Measurements from ENCODE around the gene LY6G6D.

The LY6G6D gene

GRCh38 chr6:31727034-31727716 lies 12.0 kb downstream of the LY6G6D start:
- H3K27me3 ChIP-seq, result no peaks in the 10 kb centered on the region
- peaks cover 77 to 94% (median 90%) of the 10 kb centered on the region in 10 experiments for H3K4me1 ChIP-seq
- H4K20me1 ChIP-seq, result peaks cover 5 to 32% (median 20%) of the 10 kb centered on the region in 11 experiments; a peak in 20 of 22 replicates
- peak overlapping the region in 9 of 10 experiments; percentile 21 to 92 (median 49); a peak in 11 of 20 replicates for H3K4me3 ChIP-seq
- H3K9me3 ChIP-seq (replicated peaks in 1 of 11), result 0 out of 22 replicates have a peak, but pooled peaks cover 0 to 3% (median 0%) of the 10 kb centered on the region in 11 experiments
- H3K9ac ChIP-seq, result peak overlapping the region; percentile 42 to 91 (median 82)
- TF ChIP-seq Cebpa-rat (IDR thresholded peaks at IDR 0.05), result no peak
- peak overlapping the region; percentile 92 to 100 (median 98) for H3K4me2 ChIP-seq
- H3K27ac ChIP-seq, result peak overlapping the region; percentile 79 to 88 (median 84)
- H3K36me3 ChIP-seq, result peaks cover 20 to 49% (median 40%) of the 10 kb centered on the region in 11 experiments

GRCh38 chr6:31727717-31728671 lies 12.8 kb downstream of the LY6G6D start:
- Histone ChIP-seq H3K4me3 (peak overlapping the region; percentile 66 to 92 (median 86)), H3K4me2 (peak overlapping the region; percentile 92 to 100 (median 98)), H3K27me3 (no peaks in the 10 kb centered on the region), H4K20me1 (peaks cover 11 to 37% (median 27%) of the 10 kb centered on the region in 11 experiments; a peak in 20 of 22 replicates), H3K27ac (peak overlapping the region; percentile 79 to 88 (median 84)), H3K4me1 (peaks cover 85 to 94% (median 90%) of the 10 kb centered on the region in 10 experiments), H3K9ac (peak overlapping the region; percentile 76 to 91 (median 84)), H3K9me3 (replicated peaks in 1 of 11) (0 out of 22 replicates have a peak, but pooled peaks cover 0 to 3% (median 0%) of the 10 kb centered on the region in 11 experiments), H3K36me3 (peaks cover 28 to 57% (median 48%) of the 10 kb centered on the region in 11 experiments)
- 0 out of 22 replicates have a peak, but pooled peaks of 1 of the 11 experiments have one; percentile 12 for TF ChIP-seq Cebpa-rat (IDR thresholded peaks at IDR 0.05)

DNA sequence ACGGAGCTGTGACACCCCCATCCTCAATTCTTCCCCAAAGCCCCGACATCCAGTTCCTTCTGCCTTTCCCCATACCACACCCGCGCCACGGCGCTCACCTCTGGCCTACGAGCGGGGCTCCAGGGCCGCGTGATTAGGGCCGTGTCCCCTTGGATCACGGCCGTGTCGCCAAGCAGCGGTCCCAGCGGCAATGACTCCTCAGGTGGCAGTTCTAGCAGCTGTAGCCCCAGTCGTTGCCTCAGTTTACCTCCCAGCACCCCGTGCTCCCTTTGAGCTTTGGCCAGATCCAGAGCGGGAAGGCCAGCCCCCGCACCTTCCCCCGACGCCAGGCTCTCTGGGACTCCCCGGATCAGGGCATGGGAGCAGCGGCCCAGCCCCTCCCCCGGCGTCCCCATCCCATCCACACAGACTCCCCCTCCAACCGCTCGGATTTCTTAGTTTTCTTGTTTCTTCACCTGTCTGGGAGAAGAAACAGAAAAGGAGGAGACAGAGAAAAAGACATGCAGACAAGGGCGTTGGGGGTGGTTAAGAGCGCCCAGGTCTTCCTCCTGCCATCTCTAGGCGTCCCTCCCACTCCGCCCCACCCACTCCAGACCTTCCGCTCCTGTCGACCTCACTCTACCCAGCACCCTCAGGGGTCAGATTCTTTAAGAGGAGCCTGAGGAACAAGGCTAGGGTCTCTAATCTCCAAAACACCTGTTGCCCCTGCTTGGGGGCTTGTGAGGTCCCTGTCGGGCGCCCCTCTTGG lies 13.8 kb downstream of the LY6G6D start, which contains the start of gene DDAH2:
Gene DDAH2 (minus strand): TSS at position 533 of the 748 bp plus-strand sequence. CDS start 138 bp downstream, at position 395.
- Histone ChIP-seq H3K4me2 (peak within 1 kb of the TSS; percentile 92 to 100 (median 98)), H3K27ac (peak within 1 kb of the TSS; percentile 79 to 88 (median 84)), H3K27me3 (no peaks in the 10 kb centered on the region), H3K36me3 (peaks cover 37 to 67% (median 58%) of the 10 kb centered on the region in 11 experiments), H4K20me1 (peaks cover 20 to 46% (median 36%) of the 10 kb centered on the region in 11 experiments), H3K9ac (peak within 1 kb of the TSS; percentile 76 to 91 (median 84)), H3K4me1 (peaks cover 86 to 94% (median 91%) of the 10 kb centered on the region in 10 experiments), H3K9me3 (replicated peaks in 1 of 11) (0 out of 22 replicates have a peak, but pooled peaks cover 0 to 3% (median 0%) of the 10 kb centered on the region in 11 experiments), H3K4me3 (peak within 1 kb of the TSS; percentile 66 to 92 (median 86))
- no peak for TF ChIP-seq Cebpa-rat (IDR thresholded peaks at IDR 0.05)

DNA sequence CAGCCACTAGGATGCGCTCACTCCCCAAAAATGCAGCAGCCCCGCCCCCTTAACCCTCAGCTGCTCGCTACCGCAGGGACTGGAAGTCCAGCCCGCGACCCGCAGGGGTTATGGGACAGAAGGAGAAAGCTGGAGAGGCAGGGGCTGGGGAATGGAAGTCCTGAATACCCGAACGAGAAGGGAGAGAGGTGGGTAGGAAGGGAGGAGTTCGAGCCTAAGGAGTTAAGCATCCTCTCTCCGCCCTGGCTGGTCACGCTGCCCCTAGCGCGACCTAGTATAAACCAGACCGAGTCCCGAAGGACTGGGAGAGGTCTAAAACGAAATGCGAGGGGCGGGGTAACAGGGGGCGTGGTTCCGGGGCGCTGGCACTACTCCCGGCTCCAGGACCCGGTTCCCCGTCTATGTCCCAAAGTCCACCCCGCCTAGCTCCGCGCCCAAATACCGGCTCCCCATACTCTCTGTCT lies 14.4 kb downstream of the LY6G6D start:
- no peak for TF ChIP-seq Cebpa-rat (IDR thresholded peaks at IDR 0.05)
- Histone ChIP-seq H3K27me3 (no peaks in the 10 kb centered on the region), H3K36me3 (peaks cover 43 to 69% (median 62%) of the 10 kb centered on the region in 11 experiments), H3K4me1 (peaks cover 85 to 94% (median 91%) of the 10 kb centered on the region in 10 experiments), H3K9me3 (replicated peaks in 1 of 11) (0 out of 22 replicates have a peak, but pooled peaks cover 0 to 3% (median 0%) of the 10 kb centered on the region in 11 experiments), H3K4me3 (peak overlapping the region; percentile 66 to 92 (median 86)), H4K20me1 (peaks cover 26 to 51% (median 42%) of the 10 kb centered on the region in 11 experiments), H3K4me2 (peak overlapping the region; percentile 92 to 100 (median 98)), H3K9ac (peak overlapping the region; percentile 76 to 91 (median 84)), H3K27ac (peak overlapping the region; percentile 79 to 88 (median 84))

DNA sequence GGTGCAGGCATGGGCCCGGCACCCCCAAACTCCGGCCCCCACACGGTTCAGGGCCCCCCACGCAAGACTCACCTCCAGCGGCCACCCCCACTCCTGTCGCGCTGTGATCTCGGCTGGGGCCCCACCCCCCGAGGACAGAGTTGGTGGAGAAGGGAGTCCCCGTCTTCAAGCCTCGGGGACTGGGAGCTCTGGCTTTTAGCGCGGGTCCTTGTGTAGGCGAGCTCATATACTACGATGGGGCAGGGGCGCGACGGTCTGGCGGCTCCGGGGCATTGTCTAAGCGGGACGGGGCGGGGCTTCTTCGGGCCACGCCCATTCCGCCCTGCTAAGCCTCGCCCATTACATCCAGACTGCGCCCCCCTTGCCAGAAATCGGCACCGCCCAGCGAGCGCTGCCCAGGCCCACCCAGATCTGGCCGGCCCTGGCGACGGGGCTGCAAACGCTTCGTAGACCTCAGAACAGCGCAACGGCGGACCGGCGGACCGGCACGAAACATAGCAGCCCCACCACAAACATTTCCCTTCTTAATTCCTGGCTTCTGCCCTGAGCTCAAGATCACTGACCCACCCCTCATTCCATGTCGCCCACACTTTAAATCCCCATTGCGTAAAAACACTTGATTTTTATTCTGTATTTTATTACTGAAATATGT lies 15.0 kb downstream of the LY6G6D start:
- H3K9ac ChIP-seq, result peak overlapping the region; percentile 76 to 91 (median 84)
- peaks cover 79 to 89% (median 86%) of the 10 kb centered on the region in 10 experiments for H3K4me1 ChIP-seq
- H3K9me3 ChIP-seq (replicated peaks in 1 of 11), result 0 out of 22 replicates have a peak, but pooled peaks cover 0 to 3% (median 0%) of the 10 kb centered on the region in 11 experiments
- H3K36me3 ChIP-seq, result peaks cover 44 to 69% (median 61%) of the 10 kb centered on the region in 11 experiments
- peaks cover 26 to 51% (median 44%) of the 10 kb centered on the region in 11 experiments for H4K20me1 ChIP-seq
- H3K4me3 ChIP-seq, result peak overlapping the region; percentile 66 to 92 (median 86)
- peak overlapping the region; percentile 92 to 100 (median 98) for H3K4me2 ChIP-seq
- peak overlapping the region; percentile 79 to 88 (median 84) for H3K27ac ChIP-seq
- TF ChIP-seq Cebpa-rat (IDR thresholded peaks at IDR 0.05), result no peak
- H3K27me3 ChIP-seq, result no peaks in the 10 kb centered on the region

GRCh38 chr6:31730631-31731086 lies 15.5 kb downstream of the LY6G6D start:
- Histone ChIP-seq H3K9ac (peak overlapping the region in 10 of 11 experiments; percentile 76 to 91 (median 84); a peak in 15 of 22 replicates), H3K4me2 (peak overlapping the region; percentile 92 to 100 (median 98)), H3K27ac (peak overlapping the region in 10 of 11 experiments; percentile 79 to 88 (median 84); a peak in 16 of 22 replicates)

DNA sequence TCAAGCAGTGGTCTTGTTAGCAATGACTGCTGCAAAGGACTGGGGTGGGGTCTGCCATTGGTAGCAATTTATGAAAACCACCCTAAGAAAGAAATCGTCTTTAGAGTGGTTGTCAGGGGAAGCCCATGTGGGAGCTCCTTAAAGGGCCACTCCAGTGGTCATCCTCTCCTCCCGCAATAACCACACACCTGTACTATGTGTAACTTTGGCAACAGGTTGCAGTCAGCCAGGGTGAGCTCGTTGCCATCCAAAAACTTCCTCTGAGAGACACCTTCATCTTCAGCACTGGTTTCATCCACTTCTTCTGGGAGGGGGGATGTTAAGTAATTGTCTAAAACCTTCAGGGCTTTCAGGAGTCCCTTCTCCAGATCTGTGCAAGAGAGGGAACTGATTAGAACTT lies 16.9 kb downstream of the LY6G6D start:
- H3K9me3 ChIP-seq (replicated peaks in 1 of 11), result 0 out of 22 replicates have a peak, but pooled peaks cover 0 to 3% (median 0%) of the 10 kb centered on the region in 11 experiments
- H3K9ac ChIP-seq, result peak overlapping the region in 8 of 11 experiments; percentile 8 to 91 (median 38); a peak in 8 of 22 replicates
- peak overlapping the region in 10 of 11 experiments; percentile 8 to 100 (median 96); a peak in 17 of 22 replicates for H3K4me2 ChIP-seq
- peaks cover 64 to 76% (median 72%) of the 10 kb centered on the region in 10 experiments for H3K4me1 ChIP-seq
- no peaks in the 10 kb centered on the region for H3K27me3 ChIP-seq
- H3K4me3 ChIP-seq, result peak overlapping the region in 4 of 10 experiments; percentile 13 to 98 (median 31); a peak in 3 of 20 replicates
- H3K36me3 ChIP-seq, result peaks cover 43 to 51% (median 47%) of the 10 kb centered on the region in 11 experiments
- TF ChIP-seq Cebpa-rat (IDR thresholded peaks at IDR 0.05), result no peak
- H4K20me1 ChIP-seq, result peaks cover 26 to 51% (median 44%) of the 10 kb centered on the region in 11 experiments
- peak overlapping the region in 2 of 11 experiments; percentile 10 to 11; a peak in 3 of 22 replicates for H3K27ac ChIP-seq

More at GRCh38 chr6:31730631-31731086, 15.5 kb downstream of the LY6G6D start:
- H3K9me3 ChIP-seq (replicated peaks in 1 of 11), result 0 out of 22 replicates have a peak, but pooled peaks cover 0 to 3% (median 0%) of the 10 kb centered on the region in 11 experiments
- H3K4me3 ChIP-seq, result peak overlapping the region; percentile 66 to 92 (median 86); a peak in 17 of 20 replicates
- H4K20me1 ChIP-seq, result peaks cover 26 to 51% (median 44%) of the 10 kb centered on the region in 11 experiments
- peaks cover 74 to 84% (median 81%) of the 10 kb centered on the region in 10 experiments for H3K4me1 ChIP-seq
- TF ChIP-seq Cebpa-rat (IDR thresholded peaks at IDR 0.05), result no peak
- H3K27me3 ChIP-seq, result no peaks in the 10 kb centered on the region
- peaks cover 44 to 64% (median 60%) of the 10 kb centered on the region in 11 experiments for H3K36me3 ChIP-seq
